ENCODE data around the gene ASMTL.

Gene ASMTL

GRCh38 chrX:1444561-1445500, 7.9 kb downstream of the ASMTL start:
- TF ChIP-seq ESRRG (CRISPR knock-in tag; IDR thresholded peaks at IDR 0.05) (no peak), OSR1 (CRISPR knock-in tag; IDR thresholded peaks at IDR 0.05) (no peak), ARNTL (CRISPR knock-in tag; IDR thresholded peaks at IDR 0.05; ENCODE audit: borderline replicate concordance, low read depth) (no peak), SNAI2 (CRISPR knock-in tag; IDR thresholded peaks at IDR 0.05) (no peak)
- no peak; the same call in 2 of the 3 replicates for ATAC-seq

GRCh38 chrX:1443496-1444075, 9.1 kb downstream of the ASMTL start:
- ATAC-seq, result no peak
- TF ChIP-seq RARB (CRISPR knock-in tag; IDR thresholded peaks at IDR 0.05), result no peak
- TF ChIP-seq ZNF8 (CRISPR knock-in tag; IDR thresholded peaks at IDR 0.05), result no peak
- no peak for TF ChIP-seq ESRRG (CRISPR knock-in tag; IDR thresholded peaks at IDR 0.05)
- TF ChIP-seq CSDC2 (CRISPR knock-in tag; IDR thresholded peaks at IDR 0.05), result no peak
- no peak for TF ChIP-seq ZFP30 (CRISPR knock-in tag; IDR thresholded peaks at IDR 0.05)
- no peak for TF ChIP-seq GLIS3 (CRISPR knock-in tag; IDR thresholded peaks at IDR 0.05)
- no peak for TF ChIP-seq TOX (CRISPR knock-in tag; IDR thresholded peaks at IDR 0.05; ENCODE audit: borderline replicate concordance)
- TF ChIP-seq ARNTL (CRISPR knock-in tag; IDR thresholded peaks at IDR 0.05; ENCODE audit: borderline replicate concordance, low read depth), result no peak
- no peak for TF ChIP-seq TSHZ2 (CRISPR knock-in tag; IDR thresholded peaks at IDR 0.05)
- TF ChIP-seq CSRNP3 (CRISPR knock-in tag; IDR thresholded peaks at IDR 0.05), result no peak
- TF ChIP-seq ZFP3 (CRISPR knock-in tag; IDR thresholded peaks at IDR 0.05), result no peak
- no peak for TF ChIP-seq ZC3H10 (CRISPR knock-in tag; IDR thresholded peaks at IDR 0.05)
- TF ChIP-seq PATZ1 (CRISPR knock-in tag; IDR thresholded peaks at IDR 0.05; ENCODE audit: borderline replicate concordance), result no peak
- TF ChIP-seq CREB5 (CRISPR knock-in tag; IDR thresholded peaks at IDR 0.05; ENCODE audit: low read depth), result no peak
- no peak for TF ChIP-seq ZNF70 (CRISPR knock-in tag; IDR thresholded peaks at IDR 0.05)
- TF ChIP-seq ISL1 (CRISPR knock-in tag; IDR thresholded peaks at IDR 0.05), result no peak

GRCh38 chrX:1442724-1443367, 9.9 kb downstream of the ASMTL start:
- ATAC-seq, result no peak

More at GRCh38 chrX:1442724-1443367, 9.9 kb downstream of the ASMTL start:
- TF ChIP-seq TSHZ2 (CRISPR knock-in tag; IDR thresholded peaks at IDR 0.05) (no peak), ZFP3 (CRISPR knock-in tag; IDR thresholded peaks at IDR 0.05) (no peak), ISL1 (CRISPR knock-in tag; IDR thresholded peaks at IDR 0.05) (no peak), PATZ1 (CRISPR knock-in tag; IDR thresholded peaks at IDR 0.05; ENCODE audit: borderline replicate concordance) (no peak), ESRRG (CRISPR knock-in tag; IDR thresholded peaks at IDR 0.05) (no peak), ZNF565 (CRISPR knock-in tag; conservative IDR thresholded peaks at IDR 0.05; ENCODE audit: low read depth) (no peak), GLIS3 (CRISPR knock-in tag; IDR thresholded peaks at IDR 0.05) (no peak)
